GM23338 (cell line): Measurements from ENCODE around the gene USH2A. TPM values are rescaled to one million over a fixed set of nuclear protein-coding genes. Genes with fewer than 3 reads are reported as not detected.

ENCODE experiments used
- ATAC-seq: fragments of 200-7000 bp; cut with Tn5 transposase; 3 replicates; pipeline ENCODE4 v1.9.1; 2020
- DNase-seq: peaks from one replicate; pipeline ENCODE4 v3.0.0-alpha.2; 2015; ENCODE audit warnings: low spot score
- H2AFZ ChIP-seq: fragments of 200-600 bp; sonication (generic); 2 replicates; pipeline ENCODE4 v1.8.0; 2016; ENCODE audit warnings: antibody characterized with exemption, mild to moderate bottlenecking, moderate library complexity
- H3F3A ChIP-seq: fragments of 200-600 bp; sonication (generic); replicated peaks from 2 replicates; pipeline ENCODE4 v1.8.0; 2017; ENCODE audit warnings: antibody characterized with exemption, mixed run types, low read depth
- H3K27ac ChIP-seq: fragments of 200-600 bp; sonication (generic); 2 replicates; pipeline ENCODE4 v1.6.1; 2016; ENCODE audit warnings: low read depth
- H3K27me3 ChIP-seq: fragments of 200-600 bp; sonication (generic); 2 replicates; pipeline ENCODE4 v1.8.0; 2016; ENCODE audit warnings: mild to moderate bottlenecking, mixed run types, moderate library complexity; ENCODE audit not compliant: insufficient read depth
- H3K36me3 ChIP-seq: fragments of 200-600 bp; sonication (generic); 2 replicates; pipeline ENCODE4 v1.8.0; 2016; ENCODE audit warnings: mild to moderate bottlenecking; ENCODE audit not compliant: insufficient read depth
- H3K4me1 ChIP-seq: fragments of 200-600 bp; sonication (generic); 2 replicates; pipeline ENCODE4 v1.8.0; 2016; ENCODE audit warnings: mild to moderate bottlenecking, moderate library complexity; ENCODE audit not compliant: insufficient read depth
- H3K4me2 ChIP-seq: fragments of 200-600 bp; sonication (generic); 2 replicates; pipeline ENCODE4 v1.7.1; 2017; ENCODE audit warnings: mixed run types
- H3K4me3 ChIP-seq: fragments of 200-600 bp; sonication (generic); 2 replicates; pipeline ENCODE4 v1.6.1; 2016; ENCODE audit warnings: mixed run types
- H3K79me2 ChIP-seq: fragments of 200-600 bp; sonication (generic); replicated peaks from 2 replicates; pipeline ENCODE4 v1.8.0; 2017; ENCODE audit warnings: mild to moderate bottlenecking; ENCODE audit not compliant: insufficient read depth
- H3K9me2 ChIP-seq: fragments of 200-600 bp; sonication (generic); 2 replicates; pipeline ENCODE4 v1.8.0; 2017; ENCODE audit not compliant: insufficient read depth
- H4K20me1 ChIP-seq: fragments of 200-600 bp; sonication (generic); replicated peaks from 2 replicates; pipeline ENCODE4 v1.8.0; 2017; ENCODE audit warnings: mild to moderate bottlenecking; ENCODE audit not compliant: insufficient read depth
- H3K27ac Mint-ChIP-seq: 2 replicates; pipeline ENCODE4 v1.8.0; 2020; ENCODE audit warnings: inconsistent platforms, mild to moderate bottlenecking, moderate library complexity, mixed read lengths
- H3K27me3 Mint-ChIP-seq: 3 replicates; pipeline ENCODE4 v1.8.0; 2022; ENCODE audit warnings: low read depth, mild to moderate bottlenecking, moderate library complexity, mixed read lengths, inconsistent platforms; ENCODE audit not compliant: insufficient read depth, poor library complexity
- H3K36me3 Mint-ChIP-seq: 3 replicates; pipeline ENCODE4 v1.8.0; 2021; ENCODE audit warnings: low read depth, mild to moderate bottlenecking, inconsistent platforms, moderate library complexity, mixed read lengths
- H3K4me1 Mint-ChIP-seq: 3 replicates; pipeline ENCODE4 v1.8.0; 2020; ENCODE audit warnings: mild to moderate bottlenecking, inconsistent platforms, mixed read lengths
- H3K4me3 Mint-ChIP-seq: 3 replicates; pipeline ENCODE4 v1.8.0; 2021; ENCODE audit warnings: moderate library complexity, mild to moderate bottlenecking, inconsistent platforms, mixed read lengths
- H3K9me3 Mint-ChIP-seq: 3 replicates; pipeline ENCODE4 v1.8.0; 2020; ENCODE audit warnings: moderate library complexity, mild to moderate bottlenecking, inconsistent platforms, mixed read lengths
- JUNB ChIP-seq: IDR thresholded peaks from one replicate; pipeline ENCODE4 v1.6.1; 2016; ENCODE audit warnings: antibody characterized with exemption; ENCODE audit not compliant: unreplicated experiment
- NANOG ChIP-seq: IDR thresholded peaks from 2 replicates; pipeline ENCODE4 v1.6.1; 2016; ENCODE audit warnings: antibody characterized with exemption, borderline replicate concordance
- POLR2AphosphoS5 ChIP-seq: IDR thresholded peaks from 2 replicates; pipeline ENCODE4 v1.6.1; 2016; ENCODE audit warnings: antibody characterized with exemption, low read depth
- REST ChIP-seq: IDR thresholded peaks from one replicate; pipeline ENCODE4 v1.6.1; 2018; ENCODE audit warnings: antibody characterized with exemption; ENCODE audit not compliant: unreplicated experiment
- ZNF114 ChIP-seq: fragments of 250-450 bp; sonication (Bioruptor Pico); IDR thresholded peaks from 2 replicates; pipeline ENCODE4 v1.5.0; 2020; ENCODE audit warnings: mild to moderate bottlenecking, moderate library complexity
- ZNF462 ChIP-seq: fragments of 250-450 bp; sonication (Bioruptor Pico); IDR thresholded peaks from 2 replicates; pipeline ENCODE4 v1.5.0; 2020; ENCODE audit warnings: mild to moderate bottlenecking, moderate library complexity
- polyA plus RNA-seq: library from polyadenylated mRNA; unstranded; fragments of >200 nt; fragmentation: Nextera tagmentation; extraction: Ambion mirVana; gene quantifications from 2 replicates; pipeline ENCODE4 v1.2.1, GENCODE V29; 2016
- total RNA-seq: library from RNA; depleted of rRNA; stranded (reverse); fragments of >200 nt; shearing (Covaris generic); gene quantifications from 2 replicates; pipeline ENCODE4 v1.2.3, GENCODE V29; 2014

Gene USH2A
- total and polyA plus RNA-seq, 2 experiments from 2014 or later = 0.03 TPM

GRCh38 chr1:215833941-215834729 is 589.1 kb downstream of the USH2A start:
- Mint-ChIP-seq H3K4me3 (no peak overlapping the region), H3K27ac (peak overlapping the region; percentile 88; the same call in 1 of the 2 replicates), H3K9me3 (peaks cover 34% of the 10 kb centered on the region), H3K4me1 (peaks cover 19% of the 10 kb centered on the region), H3K36me3 (peaks cover 28% of the 10 kb centered on the region; the same call in 2 of the 3 replicates), H3K27me3 (peaks cover 2% of the 10 kb centered on the region)
- DNase-seq (peak; percentile 4), ATAC-seq (no peak)
- Histone ChIP-seq H3K4me3 (no peak overlapping the region), H4K20me1 (no peaks in the 10 kb centered on the region), H3F3A (no peaks in the 10 kb centered on the region), H3K27me3 (no peaks in the 10 kb centered on the region), H2AFZ (no peak overlapping the region), H3K27ac (no peak overlapping the region), H3K4me2 (peak overlapping the region; percentile 17; the same call in 1 of the 2 replicates), H3K79me2 (no peaks in the 10 kb centered on the region), H3K9me2 (no peaks in the 10 kb centered on the region), H3K4me1 (peaks cover 13% of the 10 kb centered on the region), H3K36me3 (no peaks in the 10 kb centered on the region)
- TF ChIP-seq REST = no peak

GRCh38 chr1:215830226-215830810 is 592.9 kb downstream of the USH2A start:
- Mint-ChIP-seq H3K36me3 (peaks cover 28% of the 10 kb centered on the region; the same call in 2 of the 3 replicates), H3K9me3 (peaks cover 34% of the 10 kb centered on the region), H3K4me3 (no peak overlapping the region), H3K27me3 (no peaks in the 10 kb centered on the region), H3K4me1 (peaks cover 14% of the 10 kb centered on the region), H3K27ac (no peak overlapping the region)
- TF ChIP-seq JUNB (no peak), POLR2AphosphoS5 (no peak), ZNF462 (CRISPR knock-in tag) (no peak), NANOG (no peak), ZNF114 (CRISPR knock-in tag) (no peak)
- H3K4me2 ChIP-seq = no peak overlapping the region
- H3K27ac ChIP-seq = no peak overlapping the region
- no peaks in the 10 kb centered on the region for H3K9me2 ChIP-seq
- H2AFZ ChIP-seq = no peak overlapping the region
- no peaks in the 10 kb centered on the region for H3K36me3 ChIP-seq
- H3F3A ChIP-seq = no peaks in the 10 kb centered on the region
- no peaks in the 10 kb centered on the region for H4K20me1 ChIP-seq
- H3K4me3 ChIP-seq = no peak overlapping the region
- no peaks in the 10 kb centered on the region for H3K79me2 ChIP-seq
- no peaks in the 10 kb centered on the region for H3K27me3 ChIP-seq
- peaks cover 9% of the 10 kb centered on the region for H3K4me1 ChIP-seq
- ATAC-seq (no peak), DNase-seq (no peak)
